LNCaP clone FGC (cell line): ENCODE results near the gene PRXL2C.

Experiments
- DNase-seq: peaks from one replicate; pipeline ENCODE4 v3.0.0-alpha.2; 2011; ENCODE audit warnings: low read depth
- H3K4me3 ChIP-seq: 2 replicates; pipeline ENCODE4 v1.5.1; 2011; ENCODE audit warnings: mild to moderate bottlenecking, low read depth, low read length, control low read depth
- TF ChIP-seq, protein P1 (sequence below): IDR thresholded peaks from 2 replicates; pipeline ENCODE4 v1.5.1; 2012; ENCODE audit warnings: mild to moderate bottlenecking; ENCODE audit not compliant: control insufficient read depth, insufficient read depth; ENCODE audit errors: extremely low read depth

PRXL2C gene

DNA sequence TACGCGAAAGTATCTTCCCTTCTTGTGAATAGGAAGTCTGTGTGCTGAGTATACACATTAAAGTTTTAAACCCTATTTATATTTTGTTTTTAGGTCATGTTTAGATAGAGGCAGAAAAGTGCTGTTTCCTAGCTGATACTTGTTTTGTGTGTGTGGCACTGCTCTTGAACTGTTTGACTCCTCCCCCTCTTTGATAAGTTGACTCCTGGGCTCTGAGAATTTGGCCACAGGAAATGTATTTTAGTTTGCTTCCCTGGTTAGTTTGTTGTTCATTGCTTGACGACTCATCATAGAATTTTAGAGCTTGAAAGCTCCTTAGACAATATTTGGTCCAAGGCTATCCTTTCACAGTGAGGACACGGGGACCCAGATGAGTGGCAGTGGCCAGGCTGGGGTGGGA is 33.5 kb downstream of the PRXL2C start:
- TF ChIP-seq, protein P1, sequence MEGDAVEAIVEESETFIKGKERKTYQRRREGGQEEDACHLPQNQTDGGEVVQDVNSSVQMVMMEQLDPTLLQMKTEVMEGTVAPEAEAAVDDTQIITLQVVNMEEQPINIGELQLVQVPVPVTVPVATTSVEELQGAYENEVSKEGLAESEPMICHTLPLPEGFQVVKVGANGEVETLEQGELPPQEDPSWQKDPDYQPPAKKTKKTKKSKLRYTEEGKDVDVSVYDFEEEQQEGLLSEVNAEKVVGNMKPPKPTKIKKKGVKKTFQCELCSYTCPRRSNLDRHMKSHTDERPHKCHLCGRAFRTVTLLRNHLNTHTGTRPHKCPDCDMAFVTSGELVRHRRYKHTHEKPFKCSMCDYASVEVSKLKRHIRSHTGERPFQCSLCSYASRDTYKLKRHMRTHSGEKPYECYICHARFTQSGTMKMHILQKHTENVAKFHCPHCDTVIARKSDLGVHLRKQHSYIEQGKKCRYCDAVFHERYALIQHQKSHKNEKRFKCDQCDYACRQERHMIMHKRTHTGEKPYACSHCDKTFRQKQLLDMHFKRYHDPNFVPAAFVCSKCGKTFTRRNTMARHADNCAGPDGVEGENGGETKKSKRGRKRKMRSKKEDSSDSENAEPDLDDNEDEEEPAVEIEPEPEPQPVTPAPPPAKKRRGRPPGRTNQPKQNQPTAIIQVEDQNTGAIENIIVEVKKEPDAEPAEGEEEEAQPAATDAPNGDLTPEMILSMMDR, result no peak
- no peak for DNase-seq
- H3K4me3 ChIP-seq, result no peak overlapping the region

DNA sequence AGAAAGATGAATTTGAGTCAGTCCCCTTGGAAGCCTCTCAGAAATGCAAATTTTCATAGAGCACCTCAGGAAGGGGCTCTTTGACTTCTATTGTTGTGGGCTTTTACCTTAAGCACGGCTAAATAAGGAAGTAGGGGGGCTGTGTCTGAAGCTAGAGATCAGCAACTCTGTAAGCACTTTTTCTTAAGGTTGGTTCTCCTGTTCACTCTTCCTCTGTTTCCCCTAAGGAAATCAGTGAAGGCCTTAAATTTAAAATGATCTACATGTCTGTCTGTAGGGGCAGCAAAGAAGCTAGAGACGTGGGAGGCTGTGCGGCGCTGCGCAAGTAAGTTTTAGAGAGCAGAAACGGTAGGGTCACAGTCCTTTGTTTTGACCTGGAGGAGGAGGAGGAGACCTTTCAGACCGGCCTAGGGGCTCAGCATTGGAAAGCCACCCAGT is 34.3 kb downstream of the PRXL2C start:
- H3K4me3 ChIP-seq, result no peak overlapping the region
- TF ChIP-seq, protein P1, result no peak
- DNase-seq, result no peak

DNA sequence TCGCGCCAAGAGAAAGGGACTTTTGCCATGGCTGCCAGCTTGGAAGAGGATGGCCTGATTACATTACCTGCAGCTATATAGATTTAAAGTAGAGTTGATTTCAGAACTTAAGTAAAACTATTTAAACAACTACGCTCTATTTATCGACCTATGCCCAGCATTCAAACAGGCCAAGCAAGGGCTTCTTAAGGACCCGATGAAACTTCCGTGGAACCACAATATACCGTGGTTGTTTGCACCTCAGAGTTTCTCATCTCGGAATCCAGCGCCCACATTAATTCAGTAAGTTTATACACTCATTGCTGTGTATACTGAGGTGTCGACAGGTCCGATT is 35.0 kb downstream of the PRXL2C start:
- no peak for DNase-seq
- TF ChIP-seq, protein P1, result no peak
- H3K4me3 ChIP-seq, result peak overlapping the region; percentile 50

DNA sequence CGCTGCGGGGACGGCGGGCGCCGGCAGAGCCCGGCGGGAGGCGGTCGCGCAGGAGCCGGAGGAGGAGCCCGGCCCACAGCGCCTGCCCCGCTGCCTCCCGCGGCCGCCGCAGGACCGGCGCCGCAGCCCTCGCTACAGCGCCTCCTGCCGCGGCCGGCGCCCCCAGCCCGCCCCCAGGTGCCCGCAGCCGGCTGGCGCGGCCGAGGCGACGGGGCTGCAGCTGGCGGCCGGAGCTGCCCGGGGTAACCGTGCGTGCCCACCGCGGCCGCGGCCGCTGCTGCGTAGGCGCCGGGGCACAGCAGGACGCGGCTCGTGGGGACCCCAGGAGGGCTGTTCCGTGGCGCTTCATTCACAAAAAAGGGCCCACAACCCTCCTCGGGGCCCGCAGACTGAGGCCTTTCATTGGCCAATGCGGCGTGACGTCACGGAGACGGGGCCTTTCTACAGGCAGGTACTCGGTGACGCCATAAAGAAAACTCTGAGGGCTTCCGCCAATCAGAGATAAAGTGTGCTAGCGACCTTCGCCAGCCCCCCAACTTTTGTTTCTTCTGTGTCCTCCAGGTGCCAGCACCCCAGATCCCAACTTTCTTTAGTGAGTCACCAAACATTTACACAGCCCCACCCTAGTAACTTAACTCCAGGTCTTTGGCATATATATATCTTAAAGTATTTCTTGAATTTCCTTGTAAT is 35.5 kb downstream of the PRXL2C start, which contains the start of gene CDC14B:
TSS of gene CDC14B (minus strand) at position 353 of the 690 bp plus-strand sequence. CDS start 465 bp downstream, outside the sequence.
- peak; percentile 46 for DNase-seq
- TF ChIP-seq, protein P1, result peak; percentile 38
- peak within 1 kb of the TSS; percentile 51 for H3K4me3 ChIP-seq

DNA sequence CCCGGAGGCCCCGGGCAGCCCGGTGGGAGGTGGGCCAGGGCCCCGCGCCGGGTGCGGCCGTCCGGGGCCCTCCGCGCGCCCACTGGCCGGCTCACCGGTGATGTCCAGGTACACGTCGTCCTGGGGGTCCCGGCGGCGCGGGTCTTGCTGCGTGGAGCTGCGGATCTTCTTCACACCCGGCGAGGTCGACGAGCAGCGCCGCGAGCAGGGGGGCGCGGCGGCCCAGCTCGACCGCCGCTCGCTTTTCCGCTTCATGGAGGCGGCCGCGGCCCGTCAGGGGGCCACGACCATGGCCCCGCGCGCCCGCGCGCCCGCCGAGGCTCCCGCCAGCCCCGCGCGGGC is 36.0 kb downstream of the PRXL2C start:
- no peak for DNase-seq
- TF ChIP-seq, protein P1, result no peak
- H3K4me3 ChIP-seq, result peak overlapping the region; percentile 51

DNA sequence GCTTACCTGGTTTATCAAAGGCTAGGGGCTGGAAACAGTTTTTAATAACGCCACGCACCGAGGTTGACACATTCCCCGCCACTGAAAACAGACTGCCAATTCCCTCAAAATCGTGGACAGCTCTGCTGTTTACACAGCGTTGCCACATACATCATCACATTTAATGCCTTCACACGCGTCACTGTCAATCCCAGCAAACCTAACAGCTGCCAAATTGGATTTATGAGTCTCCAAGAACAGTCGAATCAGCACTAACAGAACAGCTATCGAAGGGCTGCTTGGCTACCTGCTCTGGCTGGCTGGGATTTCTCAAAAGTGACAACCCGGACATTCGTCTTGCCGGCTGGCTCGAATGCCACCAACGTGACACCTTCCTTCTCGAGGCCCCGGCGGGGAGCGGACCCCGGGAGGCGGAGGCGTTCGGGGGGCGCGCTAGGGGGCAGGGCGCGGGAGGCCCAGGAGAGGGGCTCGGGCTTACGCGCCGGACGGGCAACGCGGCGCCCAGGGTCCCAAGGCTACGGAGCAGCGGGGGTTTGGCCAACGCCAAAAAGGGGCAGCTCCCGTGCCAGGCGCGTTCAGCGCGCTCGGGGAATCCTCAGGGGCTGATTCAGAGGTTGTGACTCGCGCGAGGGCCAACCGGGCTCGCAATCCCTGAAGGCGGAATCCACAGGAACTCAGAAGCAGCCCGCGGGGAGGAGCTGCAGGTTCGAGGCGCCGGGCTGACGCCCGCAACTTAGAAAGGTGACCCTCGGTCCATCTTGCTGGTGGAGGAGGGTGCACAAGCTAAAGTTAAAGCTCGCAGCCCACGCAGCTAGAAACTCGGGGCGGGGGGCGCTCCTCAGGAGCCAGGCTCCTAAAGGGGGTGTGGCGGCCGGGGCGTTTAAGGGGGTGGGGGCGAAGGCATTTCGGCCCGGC is 36.7 kb downstream of the PRXL2C start:
- H3K4me3 ChIP-seq, result peak overlapping the region; percentile 51
- DNase-seq, result peak; percentile 92
- TF ChIP-seq, protein P1, result no peak
